HT-29 (cell line): ENCODE results near the gene BABAM2. TPM values are rescaled to one million over a fixed set of nuclear protein-coding genes. Genes with fewer than 3 reads are reported as not detected.
"Not testable (repeated sequence)": the region's sequence is repeated elsewhere in the genome, so short reads cannot be mapped to it uniquely, and the experiment has no call there.

Source experiments
- DNase-seq: peaks from one replicate; pipeline ENCODE4 v3.0.0-alpha.2; 2015; ENCODE audit warnings: low spot score
- total RNA-seq: library from RNA; depleted of rRNA; stranded (reverse); fragments of >200 nt; shearing (Covaris generic); gene quantifications from 2 replicates; pipeline ENCODE4 v1.2.3, GENCODE V29; 2014

The BABAM2 gene
- total RNA-seq, 1 experiment from 2014 or later, result 7.0 TPM

GRCh38 chr2:28025123-28025522 is 134.6 kb downstream of the BABAM2 start:
- no peak for DNase-seq

DNA sequence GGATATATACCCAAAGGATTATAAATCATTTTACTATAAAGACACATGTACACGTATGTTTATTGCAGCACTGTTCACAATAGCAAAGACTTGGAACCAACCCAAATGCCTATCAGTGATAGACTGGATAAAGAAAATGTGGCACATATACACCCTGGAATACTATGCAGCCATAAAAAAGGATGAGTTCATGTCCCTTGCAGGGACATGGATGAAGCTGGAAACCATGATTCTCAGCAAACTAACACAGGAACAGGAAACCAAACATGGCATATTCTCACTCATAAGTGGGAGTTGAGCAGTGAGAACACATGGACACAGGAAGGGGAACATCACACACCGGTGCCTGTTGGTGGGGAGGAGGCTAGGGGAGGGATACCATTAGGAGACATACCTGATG is 135.7 kb downstream of the BABAM2 start:
- not testable (repeated sequence) for DNase-seq

GRCh38 chr2:28028025-28028424 is 137.5 kb downstream of the BABAM2 start:
- DNase-seq, result no peak

GRCh38 chr2:28030600-28030999 is 140.1 kb downstream of the BABAM2 start:
- no peak for DNase-seq

DNA sequence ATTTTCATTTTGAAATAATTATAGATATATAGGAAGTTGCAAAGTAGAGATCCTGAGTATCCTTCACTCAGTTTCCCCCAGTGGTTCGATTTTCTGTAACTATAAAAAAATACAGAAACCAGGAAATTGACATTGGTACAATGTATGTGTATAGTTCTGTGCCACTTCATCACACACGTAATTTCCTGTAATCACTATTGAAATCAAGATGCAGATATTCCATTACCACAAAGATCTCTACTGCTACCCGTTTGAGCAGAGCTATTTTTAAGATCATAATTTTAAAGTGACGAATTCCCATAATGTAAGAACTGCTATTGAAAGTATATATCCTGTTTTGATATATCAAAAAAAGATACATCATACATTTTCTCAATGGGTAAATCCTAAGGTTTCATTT is 142.3 kb downstream of the BABAM2 start:
- DNase-seq, result no peak

DNA sequence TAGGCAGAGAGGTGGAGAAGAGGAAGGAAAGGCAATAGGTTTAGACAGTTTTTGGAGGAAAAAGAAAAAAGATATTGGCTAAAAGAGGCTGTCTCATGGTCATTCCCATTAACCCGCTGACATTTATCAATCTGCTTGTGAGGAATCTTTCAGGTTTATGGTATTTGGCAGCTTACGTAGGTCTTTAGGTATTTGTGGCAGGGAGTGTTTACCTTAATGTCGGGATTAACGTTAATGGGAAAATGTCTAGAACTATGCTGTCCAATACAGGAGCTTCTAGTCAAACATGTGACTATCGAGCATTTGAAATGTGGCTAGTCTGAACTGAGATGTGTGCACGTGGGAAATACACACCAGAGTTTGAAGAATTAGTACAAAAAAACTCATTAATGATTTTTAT is 144.2 kb downstream of the BABAM2 start:
- no peak for DNase-seq

DNA sequence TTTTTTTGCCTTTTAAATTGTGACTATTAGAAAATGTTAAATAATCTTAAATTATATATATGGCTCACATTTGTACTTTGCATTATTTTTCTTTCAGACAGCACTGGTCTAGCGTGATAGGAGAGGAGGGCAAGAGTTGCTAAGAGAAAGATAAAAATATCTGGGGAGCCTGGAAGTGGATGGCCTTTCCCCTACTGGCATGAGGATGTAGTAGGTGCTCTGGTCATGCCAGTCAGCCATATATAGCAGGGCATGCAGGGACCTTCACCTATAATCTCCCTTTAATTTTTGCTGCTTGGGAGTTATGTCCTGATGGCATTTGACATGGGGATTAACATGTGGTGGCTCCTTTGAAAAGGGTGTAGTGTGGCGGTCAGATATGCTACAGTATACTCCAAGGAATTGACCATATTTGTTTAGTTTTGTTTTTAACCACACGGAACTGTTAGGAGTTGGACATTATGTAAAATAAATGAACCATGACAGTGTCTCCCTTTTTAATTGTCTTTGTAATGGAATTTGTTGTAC is 144.7 kb downstream of the BABAM2 start:
- DNase-seq, result no peak

DNA sequence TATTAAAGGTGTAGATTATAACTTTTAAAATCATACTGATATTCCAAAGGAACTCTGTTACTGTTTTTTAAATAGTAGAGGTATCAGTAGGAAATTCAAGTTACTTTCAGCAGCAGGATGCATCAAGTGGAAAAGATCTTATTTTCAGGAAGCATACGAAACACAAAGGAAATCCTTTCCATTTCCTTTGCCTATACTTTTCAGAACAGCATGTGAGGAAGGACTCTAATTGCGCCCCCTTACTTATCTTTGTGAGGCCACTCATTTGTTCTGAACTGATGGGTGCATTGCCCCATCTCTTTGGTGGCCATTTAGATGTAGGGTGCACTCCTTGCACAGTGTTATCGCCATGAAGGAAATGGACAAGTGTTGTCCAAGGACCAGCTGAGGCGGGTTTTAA is 145.3 kb downstream of the BABAM2 start:
- no peak for DNase-seq

DNA sequence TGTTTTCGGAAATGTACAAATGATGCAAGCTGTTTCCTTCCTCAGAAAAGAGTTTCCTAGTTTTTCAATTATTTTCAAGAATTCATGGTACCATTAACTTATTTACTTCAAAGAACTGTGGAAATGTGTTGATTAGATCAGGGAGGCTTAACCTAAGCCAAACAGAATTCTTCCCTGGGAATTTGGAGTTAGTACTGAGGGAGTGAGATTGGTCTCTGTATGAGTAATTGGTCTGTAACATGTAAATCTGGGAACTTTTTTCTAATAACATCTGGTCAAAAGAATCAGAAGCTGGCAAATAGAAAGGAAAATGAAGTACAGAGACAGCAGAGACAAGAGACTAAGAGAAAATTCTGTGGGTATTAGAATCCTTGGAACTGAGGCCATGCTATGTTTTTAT is 145.8 kb downstream of the BABAM2 start:
- DNase-seq, result no peak

DNA sequence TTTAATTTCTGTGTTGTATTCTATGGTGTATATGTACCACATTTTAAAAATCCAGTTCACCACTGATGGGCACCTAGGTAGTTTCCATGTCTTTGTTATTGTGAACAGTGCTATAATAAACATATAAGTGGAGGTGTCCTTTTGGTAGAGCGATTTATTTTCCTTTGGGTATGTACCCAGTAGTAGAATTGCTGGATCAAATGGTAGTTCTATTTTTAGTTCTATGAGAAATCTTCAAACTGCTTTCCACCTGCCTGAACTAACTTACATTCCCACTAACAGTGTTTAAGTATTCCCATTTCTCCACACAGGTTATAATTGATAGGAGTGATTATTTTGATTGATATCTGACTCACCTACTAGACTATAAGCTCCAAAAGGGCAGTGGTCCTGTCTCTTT is 148.2 kb downstream of the BABAM2 start:
- no peak for DNase-seq

DNA sequence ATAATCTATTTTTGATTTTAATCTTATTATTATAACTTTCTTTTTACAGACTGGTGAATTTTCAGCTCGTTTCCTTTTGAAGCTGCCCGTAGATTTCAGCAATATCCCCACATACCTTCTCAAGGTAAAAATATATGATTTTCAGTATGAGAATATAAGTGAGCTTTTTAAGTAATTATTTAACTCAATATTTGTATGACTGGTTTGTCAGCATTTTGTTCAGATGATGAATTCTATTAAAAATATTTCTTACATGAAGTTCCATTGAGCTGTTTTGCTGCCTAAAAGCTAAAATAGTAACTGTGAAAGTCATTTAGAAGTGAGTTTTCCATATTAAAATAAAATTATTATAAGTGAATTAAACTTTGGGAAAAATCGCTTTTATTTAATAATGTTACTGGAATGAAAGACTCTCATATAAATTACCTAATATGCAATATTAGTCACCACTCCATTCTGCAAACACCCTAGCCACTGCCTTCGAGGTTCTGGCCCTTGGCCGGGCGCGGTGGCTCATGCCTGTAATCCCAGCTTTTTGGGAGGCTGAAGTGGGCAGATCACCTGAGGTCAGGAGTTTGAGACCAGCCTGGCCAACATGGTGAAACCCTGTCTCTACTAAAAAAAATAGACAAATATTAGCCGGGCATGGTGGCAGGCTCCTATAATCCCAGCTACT is 155.3 kb downstream of the BABAM2 start:
- DNase-seq, result no peak

DNA sequence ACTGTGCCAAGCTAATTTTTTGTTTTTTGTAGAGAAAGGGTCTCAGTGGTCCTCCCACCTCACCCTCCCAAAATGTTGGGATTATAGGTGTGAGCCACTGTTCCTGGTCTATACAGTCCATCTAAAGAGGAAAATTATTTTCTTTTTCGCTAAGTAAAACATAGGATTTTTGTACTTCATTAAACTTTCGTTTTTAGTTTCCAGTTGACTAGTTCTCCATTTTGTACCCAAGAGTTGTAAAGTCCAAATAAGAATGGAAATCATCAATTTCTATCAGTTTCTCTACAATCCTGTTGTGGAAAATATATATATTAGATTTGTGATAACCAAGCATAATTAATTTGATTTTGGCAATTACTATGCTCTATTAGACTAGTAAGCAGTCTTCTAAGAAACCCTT is 156.4 kb downstream of the BABAM2 start:
- DNase-seq, result no peak

DNA sequence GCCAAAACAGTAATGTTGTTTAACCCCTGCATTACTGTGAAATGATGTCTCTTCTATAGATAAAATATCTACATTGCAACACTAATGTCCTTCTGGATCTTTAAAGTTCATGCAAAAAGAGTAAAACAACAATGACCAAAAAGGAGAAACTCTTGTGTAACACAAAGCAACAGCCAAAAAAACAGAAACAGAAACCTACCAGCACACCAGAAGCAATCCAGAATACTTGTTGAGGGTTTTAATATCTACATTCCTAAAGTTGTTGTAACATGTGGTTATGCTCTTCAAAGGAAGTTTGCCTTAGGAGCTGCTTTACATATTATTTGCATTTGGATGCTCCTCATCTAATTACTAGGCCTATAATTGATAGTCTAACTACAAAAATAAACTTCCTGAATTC is 157.2 kb downstream of the BABAM2 start:
- DNase-seq, result no peak

DNA sequence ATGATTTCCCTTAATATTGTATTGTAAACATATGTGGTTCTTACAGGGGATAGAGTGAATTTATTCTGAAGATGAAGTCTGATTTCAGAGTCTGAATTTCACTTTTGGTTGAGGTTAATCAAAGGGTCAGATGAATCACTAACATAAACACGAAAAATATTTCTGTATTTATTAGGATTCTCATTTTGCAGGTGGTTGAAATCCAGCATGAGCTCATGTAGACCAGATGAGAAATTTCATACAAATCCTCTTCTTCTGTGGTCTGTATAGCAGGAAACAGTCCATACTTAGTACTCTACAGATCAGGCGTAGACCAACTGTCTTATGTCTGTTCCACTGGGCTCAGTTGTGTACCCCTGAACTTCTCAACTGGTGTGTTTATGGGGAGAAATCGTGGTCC is 157.8 kb downstream of the BABAM2 start:
- no peak for DNase-seq

DNA sequence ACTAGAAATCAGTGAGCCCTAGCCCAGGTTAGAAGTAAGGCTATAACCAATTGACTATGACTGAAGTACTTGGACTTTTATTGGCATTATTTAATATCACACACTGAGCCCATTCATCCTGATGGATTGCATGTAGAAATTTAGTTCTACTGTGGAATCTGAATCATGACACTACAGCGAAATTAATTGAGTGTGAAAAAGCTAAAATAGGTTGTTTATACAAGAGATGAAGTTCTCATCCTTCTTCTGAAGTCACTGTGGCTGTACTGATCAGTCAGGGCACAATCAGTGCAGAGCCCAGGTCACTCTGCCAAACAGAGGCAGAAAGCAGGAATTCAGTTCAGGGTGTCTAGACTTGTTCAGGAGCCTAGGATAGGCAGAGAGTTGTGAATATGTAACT is 158.9 kb downstream of the BABAM2 start:
- no peak for DNase-seq

DNA sequence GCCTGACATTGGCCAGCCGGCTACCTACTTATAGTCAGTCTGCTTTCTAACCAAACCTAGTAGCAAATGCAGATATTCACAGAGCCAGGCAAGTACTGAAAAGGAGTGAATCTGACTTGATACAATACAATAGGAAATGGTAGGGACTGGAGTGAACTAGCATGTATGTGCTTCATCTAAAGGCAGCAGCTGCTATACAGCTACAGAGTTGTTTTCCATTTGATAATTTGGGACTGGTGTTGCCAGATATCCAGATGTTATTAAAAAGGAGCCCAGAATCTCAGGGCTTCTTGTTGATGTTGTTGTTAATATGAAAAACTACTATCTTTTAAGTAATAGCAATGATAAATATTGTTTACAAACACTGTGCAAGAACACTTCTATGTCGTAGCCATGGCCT is 159.4 kb downstream of the BABAM2 start:
- no peak for DNase-seq

GRCh38 chr2:28052691-28053090 is 162.2 kb downstream of the BABAM2 start:
- DNase-seq, result no peak

- no peak for DNase-seq
Measured at GRCh38 chr2:28053597-28053996, 163.1 kb downstream of the BABAM2 start.

- DNase-seq, result no peak
Measured at GRCh38 chr2:28054916-28055315, 164.4 kb downstream of the BABAM2 start.

GRCh38 chr2:28055325-28055970 is 164.9 kb downstream of the BABAM2 start:
- DNase-seq, result no peak

DNA sequence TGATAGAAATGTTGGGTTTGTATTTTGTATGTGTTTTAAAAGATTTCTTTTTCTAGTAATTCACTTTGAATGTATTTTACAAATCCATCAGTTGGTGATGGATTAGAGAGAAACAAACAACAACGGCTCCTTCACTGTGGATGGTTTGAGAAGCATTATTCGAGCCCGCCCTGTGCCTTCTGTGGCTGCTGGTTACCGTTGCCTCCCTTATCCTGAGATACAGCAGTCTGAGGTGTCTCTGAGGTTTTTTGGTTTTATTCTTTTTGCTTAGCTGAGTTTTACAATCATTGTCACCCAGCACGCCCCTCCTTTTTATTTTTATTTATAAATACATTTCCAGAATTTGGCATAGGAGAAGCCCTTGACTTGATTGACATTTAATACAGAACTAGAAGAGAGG is 168.3 kb downstream of the BABAM2 start:
- DNase-seq, result no peak

GRCh38 chr2:28062867-28063266 is 172.3 kb downstream of the BABAM2 start:
- no peak for DNase-seq

DNA sequence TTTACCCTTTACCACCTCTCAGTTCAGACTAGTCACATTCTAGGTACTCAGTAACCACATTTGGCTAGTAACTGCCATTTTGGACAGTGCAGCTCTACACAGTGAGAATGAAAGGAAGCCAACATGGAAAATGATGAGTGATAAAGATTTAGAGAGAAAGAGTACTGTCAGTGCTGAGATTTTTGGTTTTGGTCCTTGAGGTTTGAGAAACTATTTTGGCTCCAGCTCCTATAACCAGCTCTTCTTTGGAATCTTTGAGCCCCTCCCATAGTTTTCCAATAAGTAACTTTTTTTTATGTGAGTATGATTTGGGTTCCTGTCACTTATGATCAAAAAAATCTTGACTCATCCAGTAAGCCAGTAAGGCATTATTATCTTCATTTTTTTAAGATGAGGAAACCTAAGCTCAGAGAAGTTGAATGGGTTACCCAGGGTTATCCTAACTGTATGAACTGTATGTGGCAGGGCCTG is 173.0 kb downstream of the BABAM2 start:
- no peak for DNase-seq
